Cerebellar cortex (tissue), 1 donor: Measurements from ENCODE around the gene SULF2.

Experiments used
- DNase-seq: peaks from one replicate; pipeline ENCODE4 v3.0.0-alpha.2; 2015; ENCODE audit warnings: low spot score

SULF2 gene

DNA sequence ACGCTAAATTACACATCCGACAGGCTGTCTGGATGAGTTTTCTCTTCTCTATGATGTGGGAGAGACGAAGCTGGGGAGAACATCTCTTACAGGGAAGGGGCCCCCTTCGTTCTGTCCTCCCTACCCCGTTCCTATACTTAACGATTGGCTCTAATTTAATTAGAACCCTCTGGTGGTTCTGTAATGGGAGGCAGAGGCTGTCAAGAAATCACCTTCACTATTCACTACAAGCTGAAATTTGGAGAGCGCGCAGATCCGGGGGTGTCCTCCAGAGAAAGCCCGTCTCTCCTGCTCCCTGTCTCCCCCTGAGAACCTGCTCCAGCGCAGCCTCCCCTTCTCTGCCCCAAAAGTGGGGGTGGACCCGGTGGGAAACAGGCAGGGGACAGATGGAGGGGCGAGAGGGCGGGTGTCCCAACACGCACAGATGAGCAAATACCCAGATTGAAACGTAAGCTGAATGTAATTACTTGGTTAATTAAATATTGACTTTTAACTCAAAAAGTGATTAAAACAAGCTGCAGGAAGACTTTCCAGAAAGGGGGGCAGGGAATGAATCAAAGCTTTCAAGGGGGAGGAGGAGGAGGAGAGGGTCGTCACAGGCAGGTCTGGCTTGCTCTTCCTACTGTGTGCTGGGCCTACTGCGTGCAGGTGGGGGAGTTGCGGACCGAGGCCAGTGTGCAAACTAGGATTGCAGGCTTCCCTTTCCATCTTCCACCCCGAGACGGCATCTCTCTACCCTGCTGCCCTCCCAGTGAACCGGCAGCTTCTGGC, 1.3 kb downstream of the SULF2 start:
- DNase-seq = no peak

DNA sequence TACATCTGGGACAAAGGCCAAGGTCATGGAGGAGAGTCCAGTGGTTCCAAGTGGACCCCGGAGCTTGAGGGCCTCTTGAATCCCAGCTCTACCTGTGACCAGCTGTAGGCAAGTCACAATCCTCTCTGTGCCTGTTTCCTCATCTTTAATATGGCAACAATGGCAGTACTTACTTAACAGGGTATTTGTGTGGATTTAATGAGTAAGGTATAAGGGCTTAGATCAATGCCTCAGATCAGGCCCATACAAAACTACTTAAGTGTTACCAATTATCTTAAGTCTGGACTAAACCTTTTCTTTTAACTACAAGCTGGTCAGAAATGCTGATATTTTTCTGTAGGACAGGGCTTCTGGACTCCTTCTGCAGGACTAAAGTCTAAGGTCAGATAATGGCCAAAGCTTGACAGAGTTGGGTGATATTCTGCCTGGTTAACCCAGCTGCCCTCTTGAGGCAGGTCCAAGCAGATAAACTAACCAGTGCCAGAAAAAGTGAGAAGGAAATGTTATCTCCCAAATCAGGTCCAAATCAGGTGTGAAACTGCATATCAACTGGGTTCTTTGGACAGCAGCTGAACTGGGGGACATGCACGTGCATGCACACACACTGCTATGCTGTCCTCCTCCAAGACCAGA, 2.2 kb downstream of the SULF2 start:
- no peak for DNase-seq

DNA sequence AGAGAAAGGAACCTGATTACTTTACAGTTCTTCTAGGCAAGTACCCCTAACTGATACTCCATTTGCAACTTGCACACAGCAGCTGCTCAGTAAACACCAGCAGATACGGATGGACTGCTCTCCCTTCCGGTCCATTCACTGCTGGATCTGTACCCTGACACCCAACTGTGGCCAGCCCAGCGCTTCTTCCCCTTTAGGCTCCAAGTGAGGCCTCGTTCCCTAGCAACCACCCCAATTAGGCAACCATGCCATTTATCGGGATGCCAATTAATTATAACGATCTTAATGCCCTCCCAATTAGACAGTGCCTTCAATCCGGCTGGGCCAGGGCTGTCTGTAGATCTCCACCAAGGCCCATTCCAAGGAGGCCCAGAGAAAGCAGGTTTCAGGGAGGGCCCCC, 3.2 kb downstream of the SULF2 start:
- DNase-seq = no peak

DNA sequence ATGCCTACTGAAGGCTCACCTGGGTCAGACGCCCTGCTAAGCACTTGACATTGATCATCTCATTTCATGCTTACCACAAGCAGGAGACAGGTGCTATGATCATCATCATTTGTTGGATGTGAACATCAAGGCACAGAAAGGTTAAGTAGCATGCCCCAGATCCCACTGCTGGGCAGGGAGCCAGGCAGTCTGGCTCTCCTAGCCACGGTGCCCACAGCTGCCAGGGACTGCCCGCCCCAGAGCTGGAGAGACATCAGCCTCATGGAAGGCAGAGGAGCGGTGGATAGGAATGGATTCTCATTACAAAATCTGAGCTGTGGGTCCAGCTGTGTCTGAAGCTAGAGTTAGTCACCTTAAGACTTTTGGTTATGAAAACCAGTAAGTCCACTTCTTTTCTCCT, 3.6 kb downstream of the SULF2 start:
- DNase-seq = no peak

DNA sequence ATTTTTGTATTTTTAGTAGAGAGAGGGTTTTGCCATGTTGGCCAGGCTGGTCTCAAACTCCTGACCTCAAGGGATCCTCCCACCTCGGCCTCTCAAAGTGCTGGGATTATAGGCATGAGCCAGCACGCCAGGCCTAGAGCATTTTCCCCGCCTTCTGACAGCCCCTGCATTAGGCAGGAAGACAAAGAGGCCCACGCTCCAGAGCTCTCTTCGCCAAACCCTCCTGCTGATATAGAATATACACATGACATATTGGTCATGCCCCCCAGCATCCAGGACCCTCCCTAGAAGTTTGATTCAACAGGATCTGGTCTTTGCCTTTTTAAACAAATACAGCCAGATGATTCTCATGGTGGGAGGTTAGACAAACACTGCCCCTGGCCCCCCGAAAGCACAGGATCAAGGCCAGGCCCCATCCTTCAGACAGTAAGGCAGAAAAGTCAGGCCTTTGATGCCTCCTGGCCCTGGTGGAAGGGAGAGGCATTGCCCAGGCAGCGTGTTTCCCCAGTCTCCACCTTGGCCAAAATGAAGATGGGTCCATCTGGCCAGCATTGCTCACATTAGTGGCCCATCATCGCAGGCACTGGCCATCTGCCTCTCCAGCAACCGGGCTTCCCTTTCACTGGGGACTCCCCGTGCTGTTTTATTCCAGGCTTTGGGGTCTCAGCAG, 4.4 kb downstream of the SULF2 start:
- no peak for DNase-seq

DNA sequence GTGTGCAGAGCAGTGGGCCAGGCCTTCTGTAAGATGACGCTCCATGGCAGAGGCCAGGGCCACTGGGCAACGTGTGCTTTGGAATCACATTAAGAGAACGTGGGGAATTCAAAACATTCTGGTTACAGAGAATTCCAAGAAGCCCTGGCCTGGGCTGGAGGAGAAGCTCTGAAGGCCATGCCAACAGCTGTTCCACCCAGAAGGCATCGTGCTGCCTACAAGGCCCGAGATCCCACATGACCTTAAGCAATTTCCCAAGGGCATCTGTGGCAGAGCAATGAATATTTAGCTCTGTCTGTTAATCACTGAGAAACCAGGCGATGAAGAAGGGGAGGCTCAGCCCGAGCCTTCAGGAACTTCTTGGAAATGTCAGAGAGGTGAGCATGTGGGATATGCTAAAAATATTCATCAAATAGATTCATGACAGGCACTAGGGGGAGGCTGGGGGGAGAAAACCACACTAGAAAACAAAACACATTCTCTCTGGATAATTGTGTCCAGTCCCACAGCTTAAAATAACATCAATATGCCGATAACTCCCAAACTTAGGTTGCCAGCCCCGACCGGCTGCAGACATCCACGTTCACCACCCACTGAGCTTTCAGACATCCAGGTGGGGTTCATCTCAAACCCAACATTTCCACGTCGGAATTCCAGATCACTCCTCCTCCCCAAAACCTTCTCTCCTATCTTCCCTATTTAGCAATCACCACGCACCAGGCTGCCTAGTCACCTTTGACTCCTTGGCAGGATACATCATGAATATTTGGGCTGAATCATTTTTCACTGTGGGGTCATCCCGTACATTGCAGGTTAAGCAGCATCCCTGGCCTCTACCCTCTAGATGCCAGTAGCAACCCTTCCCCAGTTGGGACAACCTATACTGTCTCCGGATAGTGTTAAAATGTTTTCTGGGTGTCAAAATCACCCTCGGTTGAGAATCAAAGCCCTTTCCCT, 6.6 kb downstream of the SULF2 start:
- DNase-seq = no peak

DNA sequence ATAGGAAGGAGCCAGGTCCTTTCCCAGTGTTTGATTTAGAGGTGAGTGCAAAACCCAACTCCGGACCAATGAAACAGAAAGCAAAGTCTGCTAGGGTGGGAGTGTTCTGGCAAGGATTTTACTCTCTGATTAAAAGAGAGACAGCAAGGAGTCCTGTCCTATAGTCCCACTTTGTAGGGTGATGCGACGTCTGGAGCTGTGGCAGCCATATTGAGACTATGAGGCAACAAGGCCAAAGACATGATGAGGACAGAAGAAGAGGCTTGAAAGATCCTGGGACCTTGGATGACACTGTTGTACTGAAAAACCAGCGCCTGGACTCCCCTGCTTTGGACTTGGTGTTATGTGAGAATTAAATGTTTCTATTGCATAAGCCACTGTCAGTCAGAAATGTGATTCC, 8.1 kb downstream of the SULF2 start:
- DNase-seq = no peak

DNA sequence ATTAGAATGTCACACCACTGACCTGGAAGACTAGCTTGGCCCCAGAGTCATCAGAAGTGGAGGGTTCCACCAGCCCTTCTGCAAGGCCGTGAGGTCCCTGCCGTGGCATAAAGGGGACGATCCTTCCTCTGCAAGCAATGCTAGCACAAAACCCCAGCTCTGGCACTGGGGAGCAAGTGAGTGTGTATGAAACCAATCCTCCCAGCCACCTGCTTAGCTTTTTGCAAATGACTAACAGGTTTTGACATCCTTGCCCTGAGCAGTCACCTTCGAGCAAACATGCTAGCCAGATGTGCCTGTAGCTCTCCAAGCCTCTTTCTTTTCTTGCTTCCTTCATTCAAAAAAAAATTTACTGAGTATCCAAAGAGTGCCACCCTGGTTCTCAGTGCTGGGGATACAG, 8.6 kb downstream of the SULF2 start:
- DNase-seq = no peak

DNA sequence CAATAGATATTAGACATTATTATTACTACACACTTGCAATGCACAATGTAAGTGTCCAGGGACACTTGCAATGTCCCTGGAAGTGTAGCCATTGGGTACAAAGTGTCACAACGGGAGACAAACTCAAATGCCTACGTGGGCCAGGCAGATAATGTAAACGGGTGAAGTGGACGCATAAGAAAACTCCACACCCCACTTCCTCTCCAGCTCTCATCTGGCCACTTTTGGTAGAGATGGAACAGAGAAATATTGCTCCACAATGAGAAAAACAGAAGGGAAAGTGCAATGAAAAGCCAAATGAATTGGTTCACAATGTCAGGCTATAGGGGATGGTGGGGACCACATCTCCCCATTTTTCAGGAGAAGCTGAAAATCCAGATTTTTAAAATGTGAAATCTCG, 9.4 kb downstream of the SULF2 start:
- DNase-seq = no peak

DNA sequence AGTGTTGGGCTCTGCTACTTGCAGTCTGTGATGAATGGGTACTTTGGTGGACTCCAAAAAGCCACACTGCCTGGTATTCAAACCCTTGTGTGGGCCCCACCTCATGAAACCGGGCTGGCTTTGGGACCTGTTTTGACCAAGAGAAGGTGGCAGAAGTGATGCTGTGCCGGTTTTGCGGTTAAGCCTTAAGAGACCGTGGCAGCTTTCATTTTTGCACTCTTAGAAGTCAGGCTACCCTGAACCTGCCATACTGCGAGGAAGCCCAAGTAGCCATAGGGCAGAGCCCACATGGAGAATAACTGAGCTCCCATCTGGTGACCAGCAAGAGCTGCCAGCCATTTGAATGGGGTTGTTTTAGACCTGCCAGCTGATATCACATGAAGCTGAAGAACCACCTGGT, 10.2 kb downstream of the SULF2 start:
- DNase-seq = no peak

DNA sequence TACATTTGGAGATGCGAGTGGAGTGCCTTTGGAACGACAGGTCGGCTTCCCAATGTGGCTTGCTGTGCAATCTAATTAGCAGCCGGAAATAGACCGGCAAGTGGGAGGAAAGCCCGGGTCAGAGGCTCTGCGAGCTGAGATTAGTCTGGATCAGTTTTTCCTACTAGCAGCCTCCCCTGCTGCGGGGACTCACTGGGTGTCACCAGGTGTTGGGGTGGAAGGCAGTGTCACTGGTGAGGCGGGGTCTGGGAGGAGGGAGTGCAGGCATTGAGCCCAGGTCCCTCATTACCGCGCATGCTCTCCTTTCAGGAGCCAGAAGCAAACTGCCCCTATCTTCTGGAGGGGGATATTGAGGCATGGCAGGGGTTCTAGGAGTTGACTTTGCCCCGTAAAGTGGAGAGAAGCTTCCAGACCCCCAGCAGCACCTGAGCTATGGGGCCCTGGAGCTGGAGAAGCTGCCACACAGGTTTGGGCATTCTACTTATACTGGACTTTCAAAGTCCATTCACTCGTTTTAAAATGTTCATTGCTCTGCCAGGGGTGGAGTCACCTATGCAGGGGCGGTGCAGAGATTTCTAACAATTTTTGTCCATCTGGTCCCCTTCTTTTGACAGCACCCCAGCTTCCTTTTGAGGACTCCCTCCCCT, 11.0 kb downstream of the SULF2 start:
- DNase-seq = no peak

DNA sequence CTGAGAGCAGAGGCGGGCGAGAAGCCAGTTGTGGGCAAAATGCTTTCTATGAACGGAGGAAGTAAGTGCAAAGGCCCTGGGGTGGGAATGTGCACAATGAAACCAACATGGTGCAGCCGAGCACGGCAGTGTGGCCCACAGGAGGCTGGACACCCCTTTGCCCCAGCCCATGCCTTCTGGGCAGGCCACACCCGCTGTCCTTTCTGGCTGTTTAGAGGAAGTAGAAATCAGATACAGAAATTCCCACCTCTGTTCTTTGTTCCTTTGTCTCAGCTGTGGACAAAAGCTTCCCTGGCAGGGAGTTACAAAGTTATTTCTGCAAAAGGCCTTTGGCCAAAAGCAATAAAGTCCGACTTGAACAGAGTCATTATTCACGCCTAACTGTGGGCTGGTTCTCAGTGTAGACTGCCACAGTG, 11.9 kb downstream of the SULF2 start:
- no peak for DNase-seq

DNA sequence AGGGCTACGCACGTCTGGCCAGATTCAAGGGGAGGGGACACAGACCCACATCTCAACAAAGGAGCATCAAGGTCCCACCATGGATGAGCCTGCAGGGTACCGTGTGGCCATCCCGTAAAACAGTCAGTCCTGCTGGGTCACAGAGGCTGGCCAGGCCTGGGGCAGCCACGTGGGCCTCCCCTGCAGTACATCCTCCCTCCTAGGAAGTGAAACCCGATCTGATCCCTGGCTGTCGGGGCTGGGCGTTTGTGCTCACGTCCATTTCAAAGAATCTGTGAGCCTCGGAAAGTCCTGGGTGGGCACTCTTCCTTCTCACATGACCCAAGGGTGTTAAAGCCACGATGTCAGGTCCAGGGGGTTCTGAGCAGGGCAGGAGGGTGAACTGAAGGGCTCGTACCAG, 14.3 kb downstream of the SULF2 start:
- DNase-seq = no peak

DNA sequence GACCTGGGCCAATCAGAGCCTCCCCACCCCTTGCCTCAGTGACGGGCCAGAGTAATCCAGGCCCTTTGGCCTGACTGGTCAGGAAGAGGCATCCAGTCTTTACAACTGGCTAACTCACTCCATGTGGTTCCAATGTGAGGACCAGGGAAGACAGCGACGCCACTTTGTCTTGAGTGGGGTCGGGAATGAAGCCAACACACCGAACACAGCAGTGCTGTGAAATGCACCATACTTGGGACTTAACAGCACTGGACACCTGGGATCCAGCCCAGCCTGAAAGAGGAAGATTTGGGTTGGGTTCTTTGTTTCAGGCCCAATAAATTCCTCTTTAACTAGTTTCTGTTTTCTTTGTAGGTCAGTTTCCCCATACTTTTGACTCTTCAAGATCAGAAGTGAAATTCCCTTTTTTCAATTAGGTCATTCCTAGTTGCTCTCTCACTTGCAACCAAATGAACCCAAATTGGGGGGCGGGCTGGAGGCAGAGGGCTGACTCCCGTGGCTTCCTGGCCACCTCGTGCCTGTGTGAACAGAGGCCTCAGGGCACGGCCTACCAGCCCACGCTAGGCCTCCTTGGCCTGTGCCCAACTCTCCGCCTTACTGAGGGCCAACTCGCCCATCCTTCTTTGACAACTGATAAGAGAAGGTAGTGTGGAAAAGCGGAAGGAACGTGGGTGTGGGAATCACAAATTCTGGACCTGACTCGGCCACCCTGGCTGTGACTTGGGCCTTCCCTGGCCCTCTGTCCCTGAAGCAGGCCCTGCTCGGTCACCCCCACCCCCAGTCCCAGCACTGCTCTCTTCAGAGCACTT, 17.1 kb downstream of the SULF2 start:
- DNase-seq = no peak

DNA sequence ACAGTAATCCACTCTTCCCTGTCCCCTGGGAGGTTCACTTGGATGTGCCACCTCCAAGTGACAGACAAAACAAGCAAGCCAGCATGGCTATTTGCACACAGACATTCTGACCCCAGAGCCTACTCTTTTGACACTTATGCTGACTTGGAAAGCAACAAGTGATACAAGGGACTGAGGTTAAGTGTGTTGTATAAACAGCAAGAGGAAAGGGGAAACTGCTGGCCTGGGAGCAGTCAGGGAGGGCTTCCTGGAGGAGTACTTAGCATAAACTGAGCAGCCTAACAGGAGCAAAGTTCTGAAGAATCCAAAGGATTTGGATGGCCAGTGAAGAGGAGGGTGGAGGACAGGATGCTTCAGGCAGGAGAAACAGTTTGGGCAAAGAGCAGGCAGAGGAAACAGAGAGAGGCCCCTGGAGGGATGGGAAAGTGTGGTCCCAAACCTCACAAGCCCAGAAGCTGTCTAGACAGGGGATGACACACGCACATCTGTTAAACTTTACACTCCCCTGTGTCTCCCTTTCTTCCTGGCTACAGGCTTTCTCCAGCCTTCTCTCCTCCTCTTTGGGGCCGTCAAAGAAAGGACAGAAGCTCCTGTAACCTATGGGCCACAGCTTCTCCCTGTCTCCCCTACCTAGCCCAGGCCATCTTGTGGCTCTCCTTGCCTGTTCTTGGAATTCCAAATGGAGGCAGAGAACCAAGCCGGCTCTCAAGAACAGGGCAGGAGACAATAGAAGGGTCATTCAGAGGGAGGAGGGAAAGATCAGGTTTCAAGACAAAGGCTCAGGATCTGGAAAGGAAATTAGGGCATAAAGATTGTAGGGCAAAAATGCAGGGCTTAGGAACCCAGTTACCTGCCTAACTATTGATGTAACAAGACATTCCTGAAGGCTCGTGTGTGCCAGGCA, 19.3 kb downstream of the SULF2 start:
- DNase-seq = no peak

DNA sequence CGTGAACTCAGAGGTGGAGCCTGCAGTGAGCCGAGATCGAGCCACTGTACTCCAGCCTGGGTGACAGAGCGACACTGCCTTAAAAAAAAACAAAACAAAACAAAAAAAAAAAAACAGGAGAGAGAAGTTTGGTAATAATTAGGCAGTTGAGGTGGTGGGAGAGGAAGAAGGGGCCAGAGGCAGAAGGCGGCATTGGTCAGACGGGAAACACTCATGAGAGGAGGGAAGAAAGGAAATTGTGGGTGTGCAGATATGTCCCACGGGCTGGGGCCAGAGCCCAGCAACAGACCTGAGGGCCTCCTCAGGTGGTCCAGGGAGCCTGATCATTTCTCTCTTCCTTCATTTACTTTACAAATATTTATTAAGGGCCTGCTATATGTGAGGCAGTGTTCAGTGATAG, 20.0 kb downstream of the SULF2 start:
- DNase-seq = no peak

DNA sequence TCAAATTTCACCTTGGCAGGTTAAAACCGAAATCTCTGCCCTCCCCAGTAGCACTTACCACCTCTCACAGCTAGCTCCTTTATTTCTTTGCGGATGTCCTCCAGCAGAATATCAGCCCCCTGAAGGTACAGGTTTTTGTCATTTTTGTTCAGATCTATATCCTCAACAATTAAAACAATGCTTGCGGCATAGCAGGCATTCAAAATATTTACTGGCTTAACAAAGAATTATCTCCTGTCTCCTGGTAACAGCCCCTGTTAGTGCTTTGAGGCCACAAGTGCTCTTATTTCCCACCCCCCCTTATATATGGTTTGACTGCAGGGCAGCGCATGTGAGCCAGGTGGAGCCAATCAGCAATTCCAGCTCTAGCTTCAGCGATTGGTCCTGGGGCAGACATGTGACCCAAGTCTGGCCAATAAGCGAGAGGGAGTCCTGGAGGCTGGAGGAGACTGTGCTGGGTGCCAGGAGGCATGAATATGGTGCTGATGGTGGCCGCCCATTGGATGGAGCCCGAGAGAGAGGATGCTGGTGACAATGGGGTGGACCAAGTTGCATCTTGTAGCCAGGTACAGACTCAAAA, 21.0 kb downstream of the SULF2 start:
- DNase-seq = no peak

DNA sequence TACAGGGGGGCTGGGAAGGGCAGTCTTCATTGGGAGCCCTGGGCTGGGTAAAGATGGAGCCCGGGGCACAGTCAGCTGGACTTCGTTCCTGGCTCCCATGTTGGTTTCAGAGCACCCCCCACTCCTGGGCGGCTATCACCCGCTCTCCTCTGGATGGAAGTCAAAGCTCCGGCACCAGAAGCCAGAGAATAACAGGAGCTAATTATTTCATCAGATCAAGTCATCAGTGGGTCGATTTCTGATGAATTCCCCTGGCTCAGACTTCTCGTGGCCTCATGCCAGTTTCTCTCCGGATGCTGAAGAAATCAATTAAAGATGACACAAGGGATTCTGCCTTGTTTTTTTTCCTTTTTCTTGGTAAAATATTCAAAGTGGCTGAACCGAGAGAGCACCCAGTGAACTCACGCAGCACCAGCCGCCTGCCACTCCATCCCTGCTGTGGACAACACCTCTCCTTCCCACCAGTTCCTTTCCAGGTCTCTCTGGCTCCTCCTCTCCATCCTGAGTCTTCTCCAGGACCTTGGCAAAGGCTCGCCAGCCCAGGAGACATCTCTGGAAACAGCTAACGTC, 22.5 kb downstream of the SULF2 start:
- no peak for DNase-seq

DNA sequence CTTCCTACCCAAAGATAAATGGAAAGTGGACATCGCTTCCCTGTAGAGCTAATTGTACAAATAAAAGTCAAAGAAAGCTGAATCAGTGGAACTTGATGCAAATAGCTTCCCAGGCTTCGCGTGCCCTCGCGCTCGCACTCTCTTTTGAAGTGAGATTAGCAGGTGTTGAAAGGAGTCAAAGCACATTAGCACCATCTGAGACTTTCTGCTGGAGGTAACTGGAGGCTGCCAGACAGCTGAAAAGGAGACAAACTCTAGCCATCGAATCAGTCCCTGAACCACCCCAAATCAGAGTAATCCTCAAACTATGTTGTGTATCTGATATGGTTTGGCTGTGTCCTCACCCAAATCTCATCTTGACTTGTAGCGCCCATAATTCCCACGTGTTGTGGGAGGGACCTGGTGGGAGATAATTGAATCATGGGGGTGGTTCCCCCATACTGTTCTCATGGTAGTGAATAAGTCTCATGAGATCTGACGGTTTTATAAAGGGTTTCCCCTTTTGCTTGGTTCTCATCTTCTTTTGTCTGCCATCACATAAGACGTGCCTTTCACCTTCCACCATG, 23.7 kb downstream of the SULF2 start:
- no peak for DNase-seq
